COLO668 (cell line): ENCODE data around the gene FAT4.
A peak's percentile ranks its signal among the peaks of the same experiment; 100 is the strongest.

ENCODE experiments used
- DNase-seq: peaks from one replicate; lab custom pipeline; 2025; ENCODE audit not compliant: unreplicated experiment; lab: John Stamatoyannopoulos, UW

FAT4 gene, protein sequence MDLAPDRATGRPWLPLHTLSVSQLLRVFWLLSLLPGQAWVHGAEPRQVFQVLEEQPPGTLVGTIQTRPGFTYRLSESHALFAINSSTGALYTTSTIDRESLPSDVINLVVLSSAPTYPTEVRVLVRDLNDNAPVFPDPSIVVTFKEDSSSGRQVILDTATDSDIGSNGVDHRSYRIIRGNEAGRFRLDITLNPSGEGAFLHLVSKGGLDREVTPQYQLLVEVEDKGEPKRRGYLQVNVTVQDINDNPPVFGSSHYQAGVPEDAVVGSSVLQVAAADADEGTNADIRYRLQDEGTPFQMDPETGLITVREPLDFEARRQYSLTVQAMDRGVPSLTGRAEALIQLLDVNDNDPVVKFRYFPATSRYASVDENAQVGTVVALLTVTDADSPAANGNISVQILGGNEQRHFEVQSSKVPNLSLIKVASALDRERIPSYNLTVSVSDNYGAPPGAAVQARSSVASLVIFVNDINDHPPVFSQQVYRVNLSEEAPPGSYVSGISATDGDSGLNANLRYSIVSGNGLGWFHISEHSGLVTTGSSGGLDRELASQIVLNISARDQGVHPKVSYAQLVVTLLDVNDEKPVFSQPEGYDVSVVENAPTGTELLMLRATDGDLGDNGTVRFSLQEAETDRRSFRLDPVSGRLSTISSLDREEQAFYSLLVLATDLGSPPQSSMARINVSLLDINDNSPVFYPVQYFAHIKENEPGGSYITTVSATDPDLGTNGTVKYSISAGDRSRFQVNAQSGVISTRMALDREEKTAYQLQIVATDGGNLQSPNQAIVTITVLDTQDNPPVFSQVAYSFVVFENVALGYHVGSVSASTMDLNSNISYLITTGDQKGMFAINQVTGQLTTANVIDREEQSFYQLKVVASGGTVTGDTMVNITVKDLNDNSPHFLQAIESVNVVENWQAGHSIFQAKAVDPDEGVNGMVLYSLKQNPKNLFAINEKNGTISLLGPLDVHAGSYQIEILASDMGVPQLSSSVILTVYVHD (N-terminal part only)

DNA sequence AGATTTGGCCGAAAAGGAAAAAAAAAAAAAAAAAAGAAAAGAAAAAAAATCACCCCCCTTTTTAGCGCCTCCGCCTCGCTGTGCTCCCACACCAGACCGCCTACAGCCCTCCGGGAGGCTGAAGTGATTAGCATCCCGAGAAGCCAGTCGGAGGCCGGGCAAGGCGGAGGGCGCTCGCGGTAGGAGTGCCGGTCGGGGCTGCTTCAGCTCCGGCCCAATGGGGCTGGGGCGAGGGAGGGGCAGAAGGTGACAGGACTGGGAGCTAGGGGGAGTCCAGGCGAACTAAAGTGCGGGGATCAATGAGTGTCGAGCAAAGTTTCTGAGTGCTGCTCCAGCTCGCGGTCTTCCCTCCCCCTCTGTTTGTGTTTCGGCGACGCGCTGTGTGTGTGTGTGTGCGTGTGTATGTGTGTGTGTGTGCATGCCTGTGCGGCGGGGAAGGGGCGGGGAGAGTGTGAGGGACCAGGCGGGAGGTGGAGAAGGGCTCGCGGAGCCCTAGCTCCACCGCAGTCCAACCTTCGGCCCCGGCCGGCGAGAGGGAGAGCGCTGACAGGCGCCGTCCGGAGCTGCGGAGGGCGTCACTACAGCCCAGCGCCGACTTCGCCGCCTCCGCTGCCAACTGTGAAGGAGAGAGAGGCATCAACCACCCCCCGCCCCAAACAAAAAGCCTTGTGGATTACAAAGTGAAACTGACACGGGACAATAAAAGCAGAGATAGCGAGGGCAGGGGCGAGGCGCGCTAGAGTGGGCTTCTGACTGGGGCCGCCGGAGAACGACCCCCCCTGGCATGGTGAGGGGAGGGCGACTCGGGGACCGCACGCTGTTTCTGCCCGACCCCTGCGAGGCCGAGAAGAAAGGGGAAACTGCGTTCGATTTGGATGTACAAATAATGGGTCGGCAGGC lies at the start of gene FAT4:
FAT4 (plus strand) TSS at position 280 of the 900 bp plus-strand sequence. CDS start 1,457 bp downstream, outside the sequence.
- DNase-seq: peak; percentile 72

- DNase-seq: no peak
Measured at GRCh38 chr4:125265846-125266245, 48.9 kb upstream of the FAT4 start.

- no peak for DNase-seq
Measured at GRCh38 chr4:125266901-125267604, 47.7 kb upstream of the FAT4 start.

GRCh38 chr4:125267630-125268029 lies 47.1 kb upstream of the FAT4 start:
- DNase-seq: no peak

DNA sequence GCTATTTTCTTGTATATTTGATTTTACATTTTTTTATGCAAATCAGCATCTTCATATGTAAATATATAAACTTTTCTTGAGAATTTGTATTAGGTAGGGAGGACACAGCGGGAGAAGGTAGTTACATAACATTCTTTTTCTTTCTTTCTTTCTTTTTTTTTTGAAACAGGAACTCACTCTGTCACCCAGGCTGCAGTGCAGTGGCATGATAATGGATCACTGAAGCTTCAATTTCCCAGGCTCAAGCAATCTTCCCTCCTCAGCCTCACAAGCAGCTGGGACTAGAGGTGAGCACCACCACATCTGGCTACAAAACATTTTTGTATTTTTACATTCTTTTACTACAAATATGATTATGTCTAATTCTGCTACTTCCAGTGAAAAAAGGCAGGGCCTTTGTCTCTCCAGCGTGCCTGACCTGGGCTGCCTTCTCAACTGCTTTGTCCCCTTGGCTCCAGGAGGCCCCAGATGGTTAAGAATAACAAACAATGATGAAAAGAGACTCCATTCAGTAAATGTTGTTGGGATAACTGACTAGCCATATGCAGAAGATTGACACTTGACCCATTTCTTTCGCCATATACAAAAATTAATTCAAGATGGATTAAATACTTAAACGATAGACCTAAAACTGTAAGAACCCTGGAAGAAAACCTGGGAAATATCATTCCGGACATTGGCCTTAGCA lies 46.5 kb upstream of the FAT4 start:
- no peak for DNase-seq

GRCh38 chr4:125276811-125277210 lies 37.9 kb upstream of the FAT4 start:
- no peak for DNase-seq

GRCh38 chr4:125277790-125278189 lies 37.0 kb upstream of the FAT4 start:
- DNase-seq: no peak

DNA sequence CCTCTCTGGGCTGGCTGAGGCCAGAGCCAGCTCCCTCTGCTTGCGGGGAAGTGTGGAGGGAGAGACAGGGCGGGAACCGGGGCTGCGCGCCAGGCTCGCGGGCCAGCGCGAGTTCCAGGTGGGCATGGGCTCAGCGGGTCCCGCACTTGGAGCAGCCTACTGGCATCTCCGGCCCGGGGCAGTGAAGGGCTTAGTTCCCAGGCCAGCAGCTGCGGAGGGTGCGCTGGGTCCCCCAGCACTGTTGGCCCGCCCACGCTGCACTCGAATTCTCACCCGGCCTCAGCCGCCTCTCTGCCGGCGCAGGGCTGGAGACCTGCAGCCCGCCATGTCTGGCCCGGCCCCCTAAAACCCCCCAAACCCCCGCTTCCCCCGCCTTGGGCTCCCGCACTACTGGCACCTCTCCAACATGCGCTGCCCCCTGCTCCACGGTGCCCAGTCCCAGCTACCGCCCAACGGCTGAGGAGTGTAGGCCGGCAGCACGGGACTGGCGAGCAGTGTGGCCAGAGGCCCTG lies 33.8 kb upstream of the FAT4 start:
- DNase-seq: no peak

DNA sequence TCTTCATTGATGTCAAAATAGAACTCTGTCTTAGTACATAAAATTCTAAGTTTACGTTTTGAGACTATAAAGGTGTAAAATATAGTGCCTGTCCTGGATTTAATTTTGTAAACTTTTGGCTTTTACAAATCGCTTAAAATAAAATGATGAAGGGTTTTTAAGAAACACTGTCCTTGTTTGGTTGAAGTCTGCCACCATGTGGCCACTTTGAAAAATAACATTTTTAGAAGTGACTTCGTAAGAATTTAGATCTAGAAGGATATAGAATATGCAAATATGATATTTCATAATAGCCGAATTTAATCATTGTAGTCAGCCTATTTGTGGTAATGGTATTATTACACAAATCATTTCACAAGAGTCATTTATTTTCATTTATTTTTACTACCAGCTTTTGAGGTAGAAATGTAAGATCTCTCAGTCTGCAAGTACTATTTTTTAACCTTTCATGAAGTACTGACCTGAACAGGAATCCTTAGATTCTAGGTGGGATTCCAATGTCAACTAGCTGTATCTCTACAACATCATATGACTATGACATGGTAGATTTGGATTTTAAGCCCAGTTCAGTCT lies 31.0 kb upstream of the FAT4 start:
- DNase-seq: no peak

DNA sequence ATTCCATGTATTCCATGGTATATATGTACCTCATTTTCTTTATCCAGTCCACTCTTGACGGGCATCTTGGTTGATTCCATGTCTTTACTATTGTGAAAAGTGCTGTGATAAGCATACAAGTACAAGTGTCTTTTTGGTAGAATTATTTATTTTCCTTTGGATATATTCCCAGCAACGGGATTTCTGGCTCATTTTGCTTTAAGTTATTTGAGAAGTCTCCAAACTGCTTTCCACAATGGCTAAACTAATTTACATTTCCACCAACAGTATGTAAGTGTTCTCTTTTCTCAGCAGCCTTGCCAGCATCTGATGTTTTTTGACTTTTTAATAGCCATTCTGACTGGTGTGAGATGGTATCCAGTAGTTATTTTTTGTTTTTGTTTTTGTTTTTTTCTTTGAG lies 17.6 kb upstream of the FAT4 start:
- no peak for DNase-seq

- no peak for DNase-seq
Measured at GRCh38 chr4:125303058-125303457, 11.7 kb upstream of the FAT4 start.

GRCh38 chr4:125303821-125304220 lies 10.9 kb upstream of the FAT4 start:
- DNase-seq: no peak

DNA sequence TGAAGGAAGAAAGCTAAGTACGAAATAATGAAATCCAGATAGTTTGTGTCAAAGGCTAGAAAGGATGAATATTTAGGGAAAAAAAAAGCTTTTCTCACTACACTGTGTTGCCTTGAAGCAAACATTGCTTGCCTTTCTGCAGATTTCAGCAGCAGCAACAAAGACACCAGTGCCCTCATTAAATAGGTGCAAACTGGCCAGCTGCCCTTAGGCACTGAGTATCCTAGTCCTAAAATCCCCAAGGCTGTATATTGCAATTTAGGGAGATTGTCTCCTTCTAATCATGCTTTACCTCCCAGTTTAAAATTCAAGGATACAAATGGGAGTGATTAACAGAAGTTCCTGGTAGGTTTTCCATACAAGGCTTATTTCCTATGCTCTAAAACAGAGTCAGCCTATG lies 8.6 kb upstream of the FAT4 start:
- no peak for DNase-seq

- DNase-seq: no peak
Measured at GRCh38 chr4:125306533-125306932, 8.2 kb upstream of the FAT4 start.

GRCh38 chr4:125311503-125311902 lies 3.3 kb upstream of the FAT4 start:
- no peak for DNase-seq

DNA sequence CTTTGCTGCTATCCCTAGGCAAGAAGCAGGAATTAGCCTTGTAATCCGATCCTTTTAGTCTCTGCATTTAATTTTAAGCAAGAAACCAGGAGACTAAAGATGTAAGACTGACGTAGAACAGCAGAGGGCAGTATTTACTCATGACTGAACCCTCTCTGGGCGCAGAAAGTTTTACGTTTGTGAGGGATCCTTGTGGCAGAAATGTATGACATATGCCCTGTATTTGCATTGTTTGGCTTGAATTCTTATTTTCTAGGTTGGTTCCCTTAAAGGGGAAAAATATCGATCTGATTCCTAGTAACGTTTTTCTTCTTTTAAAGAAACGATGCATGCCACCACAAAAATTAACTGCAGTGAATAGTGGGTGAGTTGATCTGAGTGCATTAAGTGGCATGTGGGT lies 1.3 kb upstream of the FAT4 start:
- peak; percentile 31 for DNase-seq

DNA sequence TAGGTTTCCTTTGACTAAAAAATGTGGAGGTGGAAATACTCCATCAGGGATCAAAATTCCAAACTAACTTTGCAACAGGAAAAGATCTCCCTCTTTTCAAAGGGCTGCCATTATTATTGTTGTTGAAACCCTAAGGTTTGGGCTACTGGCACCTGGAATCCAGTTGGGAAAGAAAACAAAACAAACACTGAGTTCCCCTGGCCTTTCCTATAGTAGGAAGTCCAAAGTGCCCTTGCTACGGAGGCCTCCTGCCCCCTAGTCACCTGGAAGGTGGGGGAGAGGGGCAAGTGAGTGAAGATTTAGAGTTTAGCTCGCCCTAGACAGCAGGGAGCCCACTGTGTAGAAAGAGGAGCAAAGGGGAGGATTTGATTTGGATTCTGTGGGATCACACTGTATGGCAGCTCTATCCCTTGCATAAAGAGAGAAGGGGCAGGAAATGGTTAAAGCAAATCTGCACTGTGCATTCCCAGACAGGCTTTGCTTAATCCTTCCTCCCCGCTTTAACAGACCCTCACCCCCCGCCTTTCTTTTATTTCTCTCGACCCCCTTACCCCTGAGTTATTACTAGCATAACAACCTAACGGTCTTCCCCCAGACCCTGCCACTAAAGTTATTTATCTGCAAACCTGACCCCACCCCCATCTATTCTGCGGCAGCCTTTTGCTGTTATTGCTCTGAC lies 627 bp upstream of the FAT4 start:
- no peak for DNase-seq

- peak; percentile 48 for DNase-seq
Measured at GRCh38 chr4:125315576-125316400, 1.0 kb downstream of the FAT4 start.
